ENCODE measurements around the gene HSPA5.

The HSPA5 gene

GRCh38 chr9:125189361-125190289, 51.5 kb downstream of the HSPA5 start, which contains the start of gene PPP6C:
PPP6C (minus strand) TSS chr9:125189803; CDS start chr9:125189718, 85 bp downstream.
- DNase-seq (ENCODE audit: low read depth) = peak; percentile 95

GRCh38 chr9:125189011-125189360, 52.2 kb downstream of the HSPA5 start:
- DNase-seq (ENCODE audit: low read depth) = no peak
